ENCODE data around the gene PTBP1. TPM values are rescaled to one million over a fixed set of nuclear protein-coding genes. Genes with fewer than 3 reads are reported as not detected.

PTBP1 gene
- total and polyA plus RNA-seq, 2 donors (not counting 1 experiment from before 2014, with no cell fraction given): 137 to 309 TPM

GRCh38 chr19:798415-799075 lies 1.3 kb downstream of the PTBP1 start:
- WGBS (ENCODE audit: insufficient coverage): 4% methylated on average over 42 of the region's 44 CpGs
- peak; percentile 58 for DNase-seq
- Histone ChIP-seq H3K4me2 (replicated peaks; ENCODE audit: low read depth, low read length, poor library complexity, severe bottlenecking) (peak overlapping the region; percentile 99), H3K4me1 (ENCODE audit: control insufficient read depth in 2 of 2, insufficient read depth in 2 of 2, low read length in 2 of 2) (peaks cover 22 to 49% of the 10 kb centered on the region in 2 donors), H3K4me3 (ENCODE audit: control extremely low read depth in 1 of 5, extremely low read depth in 1 of 5, insufficient read depth in 1 of 5, low read depth in 2 of 5, low read length in 4 of 5) (peak overlapping the region; percentile 57 to 86 (median 68)), H2AFZ (ENCODE audit: insufficient read depth, low read depth, low read length, poor library complexity, severe bottlenecking) (no peak overlapping the region), H3K9me3 (ENCODE audit: control extremely low read depth in 1 of 3, control insufficient read depth in 2 of 3, insufficient read depth in 1 of 3, low read length in 2 of 3) (no peaks in the 10 kb centered on the region), H3K27ac (ENCODE audit: low read length in 2 of 2) (peak overlapping the region; percentile 40 to 74), H3K9ac (ENCODE audit: low read length) (peak overlapping the region; percentile 75), H3K79me2 (ENCODE audit: control insufficient read depth, insufficient read depth, low read length) (peaks cover 67% of the 10 kb centered on the region), H4K20me1 (ENCODE audit: control insufficient read depth, insufficient read depth, low read length, poor library complexity, severe bottlenecking) (peaks cover 57% of the 10 kb centered on the region), H3K27me3 (replicated peaks in 1 of 4; ENCODE audit: control extremely low read depth in 1 of 4, control insufficient read depth in 3 of 4, insufficient read depth in 4 of 4, low read length in 3 of 4) (no peaks in the 10 kb centered on the region), H3K36me3 (replicated peaks in 1 of 2; ENCODE audit: control extremely low read depth in 1 of 2, control insufficient read depth in 1 of 2, extremely low read depth in 1 of 2, insufficient read depth in 2 of 2, low read length in 1 of 2) (peaks cover 0 to 42% of the 10 kb centered on the region in 2 experiments)
- peak overlapping the region; percentile 88 for H3K27ac Mint-ChIP-seq
- ATAC-seq (ENCODE audit: low read depth): no peak
- peaks cover 44% of the 10 kb centered on the region for H3K4me1 Mint-ChIP-seq
- CTCF ChIA-PET: interaction anchor here (0.6 to 1.4 kb wide), 2 partner anchors 110 to 1221 kb away, joined by 3 to 4 read pairs; no protein-coding TSS in a partner anchor
- H3K9me3 Mint-ChIP-seq (ENCODE audit: insufficient read depth): no peaks in the 10 kb centered on the region
- intact Hi-C loops (cut with micrococcal nuclease): no loop called here
- POLR2A ChIA-PET: interaction anchor here (0.6 kb wide), 1 partner anchor 269 kb away, joined by 4 read pairs; no protein-coding TSS in a partner anchor
- TF ChIP-seq CTCF (IDR thresholded peaks at IDR 0.05) (no peak), EZH2 (IDR thresholded peaks at IDR 0.05; ENCODE audit: borderline replicate concordance, insufficient read depth, low read depth, low read length, poor library complexity, severe bottlenecking) (no peak)
- H3K27me3 Mint-ChIP-seq: no peaks in the 10 kb centered on the region
- peak overlapping the region; percentile 92 for H3K4me3 Mint-ChIP-seq

All from B cell (primary cell).